HepG2 (cell line): ENCODE measurements around the gene LEMD2. TPM values are rescaled to one million over a fixed set of nuclear protein-coding genes. Genes with fewer than 3 reads are reported as not detected.

Experiments used
- ARNT2 ChIP-seq: sonication (generic); formaldehyde crosslinking; IDR thresholded peaks from 2 replicates; pipeline ENCODE4 v1.8.0; 2022; ENCODE audit warnings: mild to moderate bottlenecking, low read depth, missing genetic modification reagents, moderate library complexity
- FOXA1 ChIP-seq, 2 experiments: fragments of 450-650 bp in 1 of 2; sonication (generic) in 1 of 2; formaldehyde crosslinking in 1 of 2; IDR thresholded peaks; 2 replicates each; pipeline versions ENCODE4 v1.4.0 to v1.6.1; 2016 to 2020; ENCODE audit warnings: missing genetic modification reagents in 1 of 2
- HMGXB3 ChIP-seq: sonication (generic); formaldehyde crosslinking; IDR thresholded peaks from 2 replicates; pipeline ENCODE4 v1.4.0; 2020; ENCODE audit warnings: missing genetic modification reagents, borderline replicate concordance
- IRX3 ChIP-seq: sonication (generic); formaldehyde crosslinking; IDR thresholded peaks from 2 replicates; pipeline ENCODE4 v1.8.1; 2023; ENCODE audit warnings: mild to moderate bottlenecking, low read depth, missing genetic modification reagents, borderline replicate concordance
- KDM5B ChIP-seq: sonication (generic); formaldehyde crosslinking; IDR thresholded peaks from 2 replicates; pipeline ENCODE4 v1.4.0; 2020; ENCODE audit warnings: missing genetic modification reagents, mild to moderate bottlenecking, borderline replicate concordance
- MTF2 ChIP-seq: sonication (generic); formaldehyde crosslinking; IDR thresholded peaks from 2 replicates; pipeline ENCODE4 v1.5.0; 2020; ENCODE audit warnings: missing genetic modification reagents, borderline replicate concordance
- MYNN ChIP-seq: sonication (generic); formaldehyde crosslinking; IDR thresholded peaks from 2 replicates; pipeline ENCODE4 v1.4.0; 2020; ENCODE audit warnings: mild to moderate bottlenecking, low read depth, missing genetic modification reagents
- NFE2 ChIP-seq: sonication (generic); formaldehyde crosslinking; IDR thresholded peaks from 2 replicates; pipeline ENCODE4 v1.4.0; 2020; ENCODE audit warnings: missing genetic modification reagents
- NR2F6 ChIP-seq, 2 experiments: IDR thresholded peaks; 2 replicates each; pipeline ENCODE4 v1.6.1; 2016; ENCODE audit warnings: antibody characterized with exemption in 1 of 2, mild to moderate bottlenecking in 1 of 2
- PHF5A ChIP-seq: IDR thresholded peaks from one replicate; pipeline ENCODE4 v1.6.1; 2018; ENCODE audit warnings: low read depth, missing genetic modification reagents; ENCODE audit not compliant: unreplicated experiment
- TSC22D2 ChIP-seq: sonication (generic); formaldehyde crosslinking; IDR thresholded peaks from 2 replicates; pipeline ENCODE4 v1.5.1; 2020; ENCODE audit warnings: missing genetic modification reagents, mild to moderate bottlenecking, borderline replicate concordance
- ZBTB2 ChIP-seq: sonication (generic); formaldehyde crosslinking; IDR thresholded peaks from 2 replicates; pipeline ENCODE4 v1.8.0; 2022; ENCODE audit warnings: low read depth, missing genetic modification reagents
- ZHX2 ChIP-seq, 2 experiments: sonication (generic) in 1 of 2; formaldehyde crosslinking in 1 of 2; IDR thresholded peaks; 2 replicates each; pipeline versions ENCODE4 v1.6.1 to v1.9.0; 2014 to 2022; ENCODE audit warnings: antibody characterized with exemption in 1 of 2, borderline replicate concordance in 1 of 2, inconsistent platforms in 1 of 2, low read depth in 1 of 2, missing genetic modification reagents in 1 of 2
- ZMYM4 ChIP-seq: sonication (generic); formaldehyde crosslinking; IDR thresholded peaks from 2 replicates; pipeline ENCODE4 v1.8.1; 2023; ENCODE audit warnings: mild to moderate bottlenecking, missing genetic modification reagents
- ZNF749 ChIP-seq: sonication (generic); formaldehyde crosslinking; IDR thresholded peaks from 2 replicates; pipeline ENCODE4 v1.8.0; 2022; ENCODE audit warnings: mild to moderate bottlenecking, missing genetic modification reagents, moderate library complexity, borderline replicate concordance
- polyA plus RNA-seq, 8 experiments: library from polyadenylated mRNA; depleted of rRNA in 3 of 8; stranded (reverse) in 7 of 8; unstranded in 1 of 8; fragments of >200 nt; fragmentation: Illumina TruSeq in 4 of 8; extraction: Trizol in 4 of 8; gene quantifications; 2 replicates each; pipeline versions ENCODE4 v1.2.1 to v1.2.3, GENCODE V29; 2011 to 2016; ENCODE audit warnings: low read depth in 4 of 8, missing spikeins in 1 of 8, mixed read lengths in 1 of 8; ENCODE audit not compliant: insufficient read depth in 1 of 8
- total RNA-seq, 5 experiments: library from RNA; depleted of rRNA; stranded (reverse); fragments of >200 nt; fragmentation: Illumina TruSeq; extraction: Trizol; gene quantifications; 2 replicates each; pipeline ENCODE4 v1.2.3, GENCODE V29; 2016; ENCODE audit warnings: low read depth in 1 of 5

The LEMD2 gene
- total and polyA plus RNA-seq, 2 of the 13 experiments (the other 11 are each of a cell fraction or from before 2014, with no cell fraction given): 45.2 to 62.9 TPM

- TF ChIP-seq ZBTB2 (peak; percentile 85), ZMYM4 (CRISPR knock-in tag) (peak; percentile 93), MTF2 (CRISPR knock-in tag) (no peak), FOXA1 (IDR thresholded peaks at IDR 0.05) (no peak), FOXA1 (CRISPR knock-in tag; IDR thresholded peaks at IDR 0.05) (0 out of 2 replicates have a peak, but pooled peaks have one; percentile 33), HMGXB3 (CRISPR knock-in tag) (peak; percentile 85), KDM5B (peak; percentile 88), TSC22D2 (peak; percentile 79; the same call in 1 of the 2 replicates), NFE2 (CRISPR knock-in tag) (no peak), MYNN (CRISPR knock-in tag) (no peak), IRX3 (CRISPR knock-in tag) (0 out of 2 replicates have a peak, but pooled peaks have one; percentile 32), ZNF749 (peak; percentile 81; the same call in 1 of the 2 replicates), ZHX2 (IDR thresholded peaks at IDR 0.05; ENCODE audit: low read depth) (peak; percentile 100), ZHX2 (CRISPR knock-in tag; IDR thresholded peaks at IDR 0.05; ENCODE audit: borderline replicate concordance) (peak; percentile 76; the same call in 1 of the 2 replicates), ARNT2 (CRISPR knock-in tag) (peak; percentile 58; the same call in 1 of the 2 replicates), PHF5A (peak; percentile 52), NR2F6 (IDR thresholded peaks at IDR 0.05) (no peak; the same call in 1 of the 2 replicates), NR2F6 (CRISPR knock-in tag; IDR thresholded peaks at IDR 0.05) (peak; percentile 63; the same call in 1 of the 2 replicates)
Observed at GRCh38 chr6:33788694-33789549, at the start of gene LEMD2 (continued).
